Endometrial microvascular endothelial cells (primary cell): ENCODE results near the gene HLA-DPA1. TPM values are rescaled to one million over a fixed set of nuclear protein-coding genes. Genes with fewer than 3 reads are reported as not detected.

Experiments used
- in situ Hi-C: cut with HindIII; loops from 2 replicates; pipeline ENCODE4 v1.10.0; 2017; ENCODE audit warnings: low sequenced_read_pairs, low pct_unique_long_range_greater_than_20kb; ENCODE audit errors: inconsistent ontology term
- total RNA-seq: library from RNA; depleted of rRNA; stranded (reverse); fragments of >200 nt; gene quantifications from one replicate; pipeline ENCODE4 v1.2.3, GENCODE V29; 2015; ENCODE audit errors: inconsistent ontology term

HLA-DPA1 gene
- total RNA-seq, 1 donor from 2014 or later = 8.6 TPM

GRCh38 chr6:33092385-33092784 is 18.9 kb upstream of the HLA-DPA1 start:
- in situ Hi-C loops = no loop called here

- in situ Hi-C loops = no loop called here
These were observed 18.5 kb upstream of the HLA-DPA1 start for GRCh38 chr6:33091957-33092356.

DNA sequence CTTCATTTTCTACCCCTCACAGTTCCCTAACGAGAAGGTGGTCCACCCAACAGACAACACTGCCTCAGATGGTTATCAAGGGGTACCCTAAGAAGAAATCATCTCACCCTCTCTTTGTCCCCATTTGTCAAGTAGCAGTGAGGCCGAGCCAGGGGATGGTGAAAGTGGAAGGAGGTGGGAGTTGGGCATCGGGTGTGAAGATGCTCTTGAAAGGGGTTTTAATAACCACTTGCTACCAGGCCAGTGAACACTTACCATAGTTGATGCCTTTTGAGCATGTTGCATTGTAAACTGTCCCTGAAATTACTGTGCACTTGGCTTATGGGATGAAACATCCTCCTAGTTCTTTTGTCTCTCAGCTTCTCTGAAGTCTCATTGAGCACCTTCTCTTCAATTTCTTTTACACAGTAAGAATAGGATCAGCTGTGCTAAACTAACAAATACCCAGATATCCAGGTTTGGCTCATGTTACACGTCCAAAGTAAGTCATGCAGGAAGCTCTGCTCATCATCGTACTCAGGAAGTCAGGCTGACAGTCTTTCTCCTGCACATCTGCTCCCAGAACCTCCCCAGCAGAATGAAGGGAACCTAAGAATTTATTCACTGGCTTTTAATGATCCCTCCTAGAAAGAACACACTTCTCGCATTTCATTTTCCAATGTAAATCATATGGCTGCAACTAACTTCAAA is 15.6 kb upstream of the HLA-DPA1 start:
- in situ Hi-C loops = no loop called here

DNA sequence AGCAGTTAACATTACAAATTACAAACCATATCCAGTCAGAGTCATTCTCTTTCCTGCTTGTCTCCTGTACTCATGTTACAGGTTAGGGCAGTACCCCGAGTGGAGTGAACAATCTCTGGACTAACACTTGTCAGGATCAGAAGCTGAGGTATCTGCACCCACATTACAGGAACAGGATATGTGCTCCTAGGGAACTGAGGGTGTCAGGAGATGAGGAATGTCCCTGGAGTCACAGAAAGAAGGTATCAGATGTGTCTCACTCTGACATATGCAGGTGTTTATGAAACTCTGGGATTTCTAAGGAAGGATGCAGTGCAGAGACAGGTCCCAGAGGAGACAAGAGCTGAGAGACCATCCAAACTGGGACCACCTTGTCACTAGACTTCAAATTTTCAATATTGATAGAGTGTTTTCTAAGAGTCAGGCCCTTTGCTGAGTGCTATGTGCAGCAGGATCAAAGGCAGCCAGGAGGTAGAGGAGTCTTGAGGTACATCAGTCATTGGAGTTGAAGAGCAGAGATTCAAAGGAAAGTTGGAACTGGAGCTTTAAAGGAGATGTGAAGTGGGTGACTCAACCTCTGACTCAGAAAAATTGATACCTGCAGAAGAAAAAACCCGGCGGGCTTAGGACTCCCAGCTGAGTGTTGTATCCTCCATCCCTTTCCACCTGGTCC is 14.9 kb upstream of the HLA-DPA1 start:
- in situ Hi-C loops = no loop called here

DNA sequence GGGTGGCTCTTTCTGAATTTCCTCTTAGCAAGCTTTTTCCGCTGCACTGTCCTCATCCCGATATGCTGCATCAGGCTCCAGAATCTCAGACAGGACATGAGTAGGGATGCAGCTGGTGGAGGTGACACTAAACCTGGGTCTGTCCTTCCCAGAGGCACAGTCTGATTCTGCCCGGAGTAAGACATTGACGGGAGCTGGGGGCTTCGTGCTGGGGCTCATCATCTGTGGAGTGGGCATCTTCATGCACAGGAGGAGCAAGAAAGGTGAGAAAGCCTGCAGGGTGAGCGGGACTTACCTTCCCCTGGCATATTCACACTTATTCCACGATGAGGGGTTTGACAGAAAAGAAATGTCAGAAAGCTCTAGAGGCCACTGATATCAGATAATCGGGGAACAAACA is 12.2 kb upstream of the HLA-DPA1 start:
- in situ Hi-C loops = no loop called here

DNA sequence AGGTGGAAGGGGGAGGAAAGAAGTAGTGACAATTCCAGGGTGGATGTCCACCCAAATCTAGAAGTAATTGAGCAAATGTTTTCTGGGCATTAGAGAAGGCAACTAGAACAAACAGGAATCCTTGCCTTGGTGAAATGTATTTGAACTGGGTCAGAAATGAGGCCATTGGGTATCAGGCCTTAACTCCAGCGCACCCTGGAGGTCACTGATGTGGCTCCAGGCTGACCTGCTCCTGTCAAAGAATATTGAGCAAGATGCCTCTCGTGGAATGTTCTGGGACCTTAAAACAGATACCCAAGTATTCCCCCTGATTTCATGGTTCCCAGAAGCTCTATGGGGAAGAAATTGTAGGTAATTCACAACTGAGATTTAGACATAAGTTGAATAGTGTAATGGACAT is 9.3 kb upstream of the HLA-DPA1 start:
- in situ Hi-C loops = no loop called here

GRCh38 chr6:33081098-33081824 is 7.8 kb upstream of the HLA-DPA1 start:
- in situ Hi-C loops = no loop called here

- in situ Hi-C loops = no loop called here
These were observed 7.0 kb upstream of the HLA-DPA1 start for GRCh38 chr6:33080127-33081089.

GRCh38 chr6:33079580-33079979 is 6.1 kb upstream of the HLA-DPA1 start:
- in situ Hi-C loops = no loop called here

GRCh38 chr6:33078919-33079521 is 5.6 kb upstream of the HLA-DPA1 start:
- in situ Hi-C loops = no loop called here

GRCh38 chr6:33078442-33078841 is 5.0 kb upstream of the HLA-DPA1 start:
- in situ Hi-C loops = no loop called here

DNA sequence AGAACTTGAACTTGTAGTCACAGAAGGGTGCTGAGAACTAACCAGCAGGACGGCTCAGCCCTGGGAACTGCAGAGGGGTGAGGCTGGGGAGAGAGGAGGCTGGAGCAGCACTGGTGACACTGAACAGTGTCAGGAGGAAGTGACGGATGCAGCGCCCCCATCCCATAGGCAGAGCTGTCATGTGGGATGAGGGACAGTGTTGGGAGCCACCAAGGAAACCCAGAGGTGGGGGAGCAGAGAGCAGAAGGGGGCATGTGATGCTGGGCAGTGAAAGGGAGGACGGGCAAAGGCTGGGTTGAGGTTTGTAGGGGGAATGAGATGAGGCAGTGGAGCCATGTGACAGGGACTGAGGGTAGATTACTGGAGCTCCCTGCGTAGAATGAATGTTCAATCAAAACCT is 4.5 kb upstream of the HLA-DPA1 start:
- in situ Hi-C loops = no loop called here

DNA sequence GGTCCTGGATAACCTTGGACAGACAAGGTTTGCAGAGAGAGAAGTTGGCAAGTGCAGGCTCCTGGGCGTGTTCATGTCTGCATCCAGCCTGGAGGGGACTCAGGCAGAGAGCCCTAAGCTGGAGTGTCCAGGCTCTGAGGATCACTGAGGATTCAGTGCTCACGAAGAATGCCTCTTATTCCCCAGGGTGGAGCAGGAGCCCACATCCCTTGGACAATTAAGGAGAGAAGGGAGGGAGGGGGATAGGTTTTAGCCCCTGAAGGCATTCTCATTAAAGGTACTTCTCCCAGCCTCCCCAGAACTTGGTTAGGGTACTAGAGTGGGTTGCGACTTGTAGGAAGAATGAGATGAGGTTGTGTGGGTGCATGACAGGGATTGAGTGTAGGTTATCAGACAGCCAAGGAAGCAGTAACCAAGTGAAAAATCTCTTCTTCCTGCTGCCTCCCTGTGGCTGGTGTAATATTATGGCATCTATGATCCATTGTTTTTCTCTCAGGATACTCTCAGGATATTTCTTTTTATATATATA is 3.0 kb upstream of the HLA-DPA1 start:
- in situ Hi-C loops = no loop called here

DNA sequence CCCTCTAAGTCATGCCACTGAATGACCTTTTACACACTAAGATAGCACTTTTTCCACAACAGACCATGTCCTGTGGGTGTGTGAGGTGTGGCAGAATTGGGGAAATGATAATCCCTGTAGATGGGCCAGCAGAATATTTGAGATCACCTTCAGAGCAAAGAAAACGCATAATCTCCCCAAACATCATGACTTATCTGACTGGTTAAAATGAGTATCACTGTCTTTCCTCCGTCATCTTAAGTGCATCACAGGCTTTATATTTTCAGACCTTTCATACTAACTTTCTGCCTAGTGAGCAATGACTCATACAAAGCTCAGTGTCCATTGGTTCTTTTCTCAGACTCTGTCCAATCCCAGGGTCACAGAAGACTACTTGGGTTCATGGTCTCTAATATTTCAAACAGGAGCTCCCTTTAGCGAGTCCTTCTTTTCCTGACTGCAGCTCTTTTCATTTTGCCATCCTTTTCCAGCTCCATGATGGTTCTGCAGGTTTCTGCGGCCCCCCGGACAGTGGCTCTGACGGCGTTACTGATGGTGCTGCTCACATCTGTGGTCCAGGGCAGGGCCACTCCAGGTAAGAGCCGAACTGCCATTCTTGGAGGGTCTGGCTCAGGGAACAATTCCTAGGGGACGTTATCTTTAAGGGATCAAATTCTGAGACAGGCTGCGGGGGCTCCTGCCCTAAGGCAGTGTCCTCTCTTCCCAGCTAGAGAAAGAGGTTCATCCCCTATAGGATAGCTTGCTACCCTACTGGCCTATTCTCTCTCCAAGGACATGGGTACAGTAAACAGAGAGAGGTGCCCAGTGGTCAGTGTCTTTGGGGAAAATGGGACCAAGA is 2.3 kb upstream of the HLA-DPA1 start, which contains the start of gene HLA-DPB1:
Gene HLA-DPB1, plus strand, starts transcription at position 423 of the 838 bp plus-strand sequence. Its CDS starts 52 bp downstream, at position 475.
- in situ Hi-C loops = no loop called here

GRCh38 chr6:33075208-33075567 is 1.7 kb upstream of the HLA-DPA1 start:
- in situ Hi-C loops = no loop called here

GRCh38 chr6:33072508-33073100 is 845 bp downstream of the HLA-DPA1 start:
- in situ Hi-C loops = no loop called here

GRCh38 chr6:33071569-33071968 is 1.9 kb downstream of the HLA-DPA1 start:
- in situ Hi-C loops = no loop called here
